Small intestine (tissue), 7 donors: ENCODE results near the gene NEIL1. TPM values are rescaled to one million over a fixed set of nuclear protein-coding genes. Genes with fewer than 3 reads are reported as not detected.

Experiments
- DNase-seq, 2 donors: peaks; one replicate each; pipeline versions ENCODE4 v3.0.0 to v3.0.0-alpha.2; 2013
- FAIRE-seq: peaks from 2 replicates; lab custom pipeline; 2012; peaks lifted over from hg19 to GRCh38; lab: Jason Lieb, UNC
- H3K27ac ChIP-seq, 3 donors: one replicate each; pipeline ENCODE4 v1.5.1; 2013; ENCODE audit warnings: low read length in 2 of 3, mild to moderate bottlenecking in 2 of 3, control low read depth in 1 of 3, inconsistent platforms in 1 of 3, low read depth in 1 of 3, moderate library complexity in 1 of 3
- H3K27me3 ChIP-seq, 3 donors: one replicate each; pipeline ENCODE4 v1.6.1; 2013; ENCODE audit warnings: low read length in 3 of 3, inconsistent platforms in 1 of 3; ENCODE audit not compliant: control insufficient read depth in 3 of 3, insufficient read depth in 3 of 3
- H3K36me3 ChIP-seq, 3 donors: one replicate each; pipeline ENCODE4 v1.6.1; 2013; ENCODE audit warnings: low read length in 3 of 3, inconsistent platforms in 1 of 3, low read depth in 1 of 3, mild to moderate bottlenecking in 1 of 3, moderate library complexity in 1 of 3; ENCODE audit not compliant: control insufficient read depth in 3 of 3, insufficient read depth in 2 of 3
- H3K4me1 ChIP-seq, 3 donors: one replicate each; pipeline ENCODE4 v1.6.1; 2013; ENCODE audit warnings: low read length in 2 of 3, inconsistent platforms in 1 of 3, low read depth in 1 of 3, mild to moderate bottlenecking in 1 of 3, moderate library complexity in 1 of 3; ENCODE audit not compliant: control insufficient read depth in 3 of 3, insufficient read depth in 2 of 3
- H3K4me3 ChIP-seq, 3 donors: one replicate each; pipeline ENCODE4 v1.5.1; 2013; ENCODE audit warnings: low read length in 3 of 3, control low read depth in 1 of 3, inconsistent platforms in 1 of 3, low read depth in 1 of 3, mild to moderate bottlenecking in 1 of 3, moderate library complexity in 1 of 3
- H3K9me3 ChIP-seq, 2 donors: one replicate each; pipeline ENCODE4 v1.6.1; 2013; ENCODE audit warnings: low read depth in 1 of 2, low read length in 1 of 2; ENCODE audit not compliant: control insufficient read depth in 2 of 2, insufficient read depth in 1 of 2
- WGBS, 3 donors: extraction: QIAGEN DNeasy Blood & Tissue Kit; methylation state at CpG; one replicate each; pipeline ENCODE4 v1.1.7; 2013; 5-methylcytosine and 5-hydroxymethylcytosine counted together
- polyA plus RNA-seq, 4 donors: library from polyadenylated mRNA; stranded (reverse) in 3 of 4; unstranded in 1 of 4; fragments of 200-250 nt in 3 of 4; fragments of 120-200 nt in 1 of 4; gene quantifications; one replicate each; pipeline versions ENCODE4 v1.2.1 to v1.2.3, GENCODE V29; 2013
- donor health status: healthy with polysubstance abuse.
- donor health status: control.
- donor health status: control.
- donor health status: Bipolar disorder and iron deficiency.
- donor health status: healthy.

Gene NEIL1
- polyA plus RNA-seq, 4 donors, result 18.8 to 63.1 (median 41.7) TPM

DNA sequence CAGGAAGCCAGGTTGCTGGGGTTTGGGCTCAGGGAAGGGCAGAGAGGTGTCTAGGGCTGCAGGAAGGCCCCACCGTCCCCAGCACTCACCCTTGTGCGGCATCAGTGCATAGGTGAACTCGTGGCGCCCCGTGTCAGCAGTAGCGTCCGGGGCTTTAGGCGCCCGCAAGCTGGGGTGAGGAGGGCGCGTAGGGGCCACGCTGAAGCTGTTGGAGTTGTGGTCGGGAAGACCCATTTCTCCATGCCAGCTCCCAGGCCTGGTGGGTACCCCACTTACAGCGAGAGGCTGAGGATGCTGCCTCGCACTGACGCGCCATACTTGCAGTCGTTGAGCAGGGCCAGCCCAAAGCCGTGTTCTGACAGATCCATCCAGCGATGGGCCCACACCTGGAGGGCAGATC, 9.7 kb downstream of the NEIL1 start:
- H3K27me3 ChIP-seq, result no peaks in the 10 kb centered on the region
- H3K36me3 ChIP-seq, result peaks cover 3 to 92% (median 4%) of the 10 kb centered on the region in 3 donors
- H3K4me1 ChIP-seq, result no peaks in the 10 kb centered on the region
- no peaks in the 10 kb centered on the region for H3K9me3 ChIP-seq
- no peak overlapping the region for H3K27ac ChIP-seq
- no peak overlapping the region for H3K4me3 ChIP-seq
- DNase-seq (no peak), FAIRE-seq (no peak)
- WGBS, 3 donors, result 95 to 96% (median 96%) methylated on average over 20 of the region's 20 CpGs

GRCh38 chr15:75357976-75358673, 11.3 kb downstream of the NEIL1 start:
- DNase-seq, result no peak
- WGBS, 3 donors, result 93 to 96% (median 95%) methylated on average over 14 to 17 of the region's 17 CpGs

DNA sequence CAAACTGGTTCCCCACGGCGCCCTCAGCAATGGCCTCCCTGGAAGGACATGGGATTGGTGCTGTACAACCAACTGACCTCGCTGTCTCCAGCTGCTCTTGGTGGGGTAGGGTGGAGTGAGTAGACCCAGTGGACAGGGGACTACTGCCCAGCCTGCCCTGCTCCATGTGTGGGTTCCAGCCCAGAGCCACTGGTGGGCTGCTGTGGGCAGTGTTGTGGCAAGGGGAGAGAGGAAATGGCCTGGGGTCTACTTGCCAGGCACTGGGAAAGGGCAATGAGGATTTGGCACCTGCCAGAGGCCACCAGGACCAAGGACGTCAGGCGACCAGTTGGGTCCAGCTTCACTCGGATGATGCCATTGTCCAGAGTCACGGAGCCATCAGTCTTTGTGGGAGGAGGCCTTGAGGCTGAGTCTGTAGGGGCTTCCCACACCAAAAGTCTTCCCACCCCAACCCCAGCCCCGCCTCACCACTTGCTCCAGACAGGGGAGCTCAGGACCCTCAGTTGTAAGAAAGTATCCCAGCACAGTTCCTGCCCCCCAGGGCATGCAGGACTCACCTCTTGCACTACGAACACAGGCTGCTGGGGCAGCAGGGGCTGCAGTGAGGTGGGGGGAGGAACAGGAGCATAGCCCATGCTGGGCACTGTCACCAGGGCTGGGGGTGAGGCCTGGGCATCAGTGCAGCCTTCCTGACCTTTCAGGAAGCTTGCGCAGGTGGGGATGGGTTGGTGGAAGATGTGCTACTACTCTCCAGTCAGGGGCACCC, 12.1 kb downstream of the NEIL1 start:
- FAIRE-seq (no peak), DNase-seq (no peak)
- 94 to 95% (median 95%) methylated on average over 10 of the region's 10 CpGs for WGBS, 3 donors
- Histone ChIP-seq H3K27ac (no peak overlapping the region), H3K36me3 (peaks cover 8 to 95% (median 11%) of the 10 kb centered on the region in 3 donors), H3K4me3 (no peak overlapping the region), H3K27me3 (no peaks in the 10 kb centered on the region), H3K9me3 (no peaks in the 10 kb centered on the region), H3K4me1 (no peaks in the 10 kb centered on the region)

More at GRCh38 chr15:75357976-75358673, 11.3 kb downstream of the NEIL1 start:
- Histone ChIP-seq H3K4me3 (no peak overlapping the region), H3K4me1 (no peaks in the 10 kb centered on the region), H3K9me3 (no peaks in the 10 kb centered on the region), H3K27ac (no peak overlapping the region), H3K27me3 (no peaks in the 10 kb centered on the region), H3K36me3 (peaks cover 5 to 96% (median 11%) of the 10 kb centered on the region in 3 donors)
- FAIRE-seq, result no peak

DNA sequence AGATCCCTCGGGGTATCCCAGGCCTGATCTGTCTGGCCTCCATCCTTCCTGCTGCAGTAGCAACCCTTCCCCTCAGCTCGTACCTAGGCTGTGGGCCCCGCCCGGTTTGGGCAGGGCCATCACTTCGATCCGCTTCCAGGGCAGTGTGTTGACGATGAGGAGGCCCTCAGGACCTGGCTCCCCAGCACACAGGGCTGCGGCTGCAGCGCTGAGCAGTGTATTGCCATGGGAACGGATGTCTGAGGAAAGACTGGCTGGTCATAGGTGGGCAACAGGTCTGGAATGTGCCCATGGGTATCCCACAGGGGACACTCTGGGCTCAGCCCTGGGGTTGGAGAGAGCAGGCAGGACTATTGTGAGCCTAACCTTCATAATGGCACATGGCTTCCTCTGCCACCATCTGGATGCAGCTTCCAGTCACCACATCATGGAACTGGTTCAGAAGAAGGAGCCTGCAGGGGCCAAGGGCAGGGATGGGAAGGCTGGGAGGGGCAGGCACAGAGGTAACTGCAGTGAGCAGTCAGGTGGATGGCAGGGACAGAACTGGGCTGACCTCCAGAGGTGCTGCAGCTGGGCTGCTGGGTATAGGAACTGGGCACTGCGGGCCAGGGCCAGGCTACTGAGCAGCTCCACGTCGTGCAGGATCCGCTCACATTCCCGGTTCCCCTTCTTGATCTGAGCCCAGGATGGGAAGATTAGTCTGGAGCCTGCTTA, 12.9 kb downstream of the NEIL1 start:
- WGBS, 3 donors, result 81 to 89% (median 87%) methylated on average over 15 of the region's 15 CpGs
- Histone ChIP-seq H3K27ac (no peak overlapping the region), H3K9me3 (no peaks in the 10 kb centered on the region), H3K4me1 (no peaks in the 10 kb centered on the region), H3K27me3 (no peaks in the 10 kb centered on the region), H3K36me3 (peaks cover 11 to 95% (median 14%) of the 10 kb centered on the region in 3 donors), H3K4me3 (no peak overlapping the region)
- DNase-seq (no peak), FAIRE-seq (no peak)

- Histone ChIP-seq H3K9me3 (no peaks in the 10 kb centered on the region), H3K27ac (no peak overlapping the region), H3K4me1 (no peaks in the 10 kb centered on the region), H3K4me3 (no peak overlapping the region), H3K36me3 (peaks cover 9 to 94% (median 16%) of the 10 kb centered on the region in 3 donors), H3K27me3 (no peaks in the 10 kb centered on the region)
- 42 to 80% (median 52%) methylated on average over 1 of the region's 1 CpG for WGBS, 3 donors
- no peak for FAIRE-seq
- no peak for DNase-seq
Observed at GRCh38 chr15:75360391-75360790, 13.6 kb downstream of the NEIL1 start.

- H3K36me3 ChIP-seq, result peaks cover 9 to 94% (median 16%) of the 10 kb centered on the region in 3 donors
- DNase-seq (no peak), FAIRE-seq (no peak)
- WGBS, 3 donors, result 79 to 92% (median 83%) methylated on average over 6 to 7 of the region's 7 CpGs
- H3K27ac ChIP-seq, result no peak overlapping the region
- H3K4me3 ChIP-seq, result no peak overlapping the region
- no peaks in the 10 kb centered on the region for H3K9me3 ChIP-seq
- H3K27me3 ChIP-seq, result no peaks in the 10 kb centered on the region
- H3K4me1 ChIP-seq, result no peaks in the 10 kb centered on the region
Observed at GRCh38 chr15:75360856-75361255, 14.0 kb downstream of the NEIL1 start.

DNA sequence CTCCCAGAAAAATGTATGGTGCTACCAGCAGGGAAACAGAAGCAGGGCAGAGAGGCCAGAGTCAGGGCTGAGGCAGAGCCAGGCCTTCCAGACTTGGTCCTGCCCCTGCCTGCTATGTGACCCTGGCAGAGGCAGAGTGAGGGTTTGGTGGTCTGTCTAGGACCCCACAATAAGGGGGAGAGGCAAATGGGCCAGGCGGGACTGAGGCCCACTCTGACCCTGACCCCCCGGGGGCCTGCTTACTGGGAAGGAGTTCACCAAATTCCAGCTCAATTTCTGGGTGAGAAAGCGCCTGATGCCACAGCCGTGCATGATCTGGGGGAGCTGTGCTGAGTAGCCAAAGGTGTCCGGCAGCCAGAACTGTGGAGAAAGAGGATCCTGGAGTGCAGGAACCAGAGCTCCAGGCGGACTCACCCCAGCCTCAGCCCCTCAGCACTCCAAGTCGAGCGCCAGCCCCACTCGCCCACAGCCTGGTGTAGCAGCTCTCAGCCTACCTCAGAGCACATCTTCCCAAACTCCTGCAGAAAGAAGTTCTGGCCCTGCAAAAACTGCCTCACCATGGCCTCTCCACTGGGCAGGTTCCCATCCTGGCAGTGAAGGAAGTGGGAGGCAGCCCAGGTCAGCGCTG, 14.6 kb downstream of the NEIL1 start:
- no peak for DNase-seq
- FAIRE-seq, result no peak
- no peak overlapping the region for H3K4me3 ChIP-seq
- no peak overlapping the region for H3K27ac ChIP-seq
- H3K27me3 ChIP-seq, result no peaks in the 10 kb centered on the region
- H3K9me3 ChIP-seq, result no peaks in the 10 kb centered on the region
- 95 to 98% (median 97%) methylated on average over 10 of the region's 10 CpGs for WGBS, 3 donors
- H3K4me1 ChIP-seq, result no peaks in the 10 kb centered on the region
- H3K36me3 ChIP-seq, result peaks cover 9 to 94% (median 17%) of the 10 kb centered on the region in 3 donors
